ENCODE measurements around the gene LHX8.
"Not testable (repeated sequence)": the region's sequence is repeated elsewhere in the genome, so short reads cannot be mapped to it uniquely, and the experiment has no call there.

The LHX8 gene

GRCh38 chr1:75132812-75133619 lies 1.2 kb upstream of the LHX8 start:
- peak; percentile 69 for DNase-seq

- peak; percentile 85 for DNase-seq
Observed at GRCh38 chr1:75134647-75135572, 722 bp downstream of the LHX8 start.

GRCh38 chr1:75135573-75136194 lies 1.5 kb downstream of the LHX8 start:
- DNase-seq: no peak

GRCh38 chr1:75136195-75136815 lies 2.1 kb downstream of the LHX8 start:
- peak; percentile 84 for DNase-seq

- peak; percentile 37 for DNase-seq
Observed at GRCh38 chr1:75136921-75137641, 2.9 kb downstream of the LHX8 start.

GRCh38 chr1:75152092-75152491 lies 17.9 kb downstream of the LHX8 start:
- no peak for DNase-seq

- DNase-seq: no peak
Observed at GRCh38 chr1:75159154-75159553, 25.0 kb downstream of the LHX8 start.

- no peak for DNase-seq
Observed at GRCh38 chr1:75165264-75165663, 31.1 kb downstream of the LHX8 start.

- no peak for DNase-seq
Observed at GRCh38 chr1:75166821-75167220, 32.6 kb downstream of the LHX8 start.

- DNase-seq: no peak
Observed at GRCh38 chr1:75170011-75170410, 35.8 kb downstream of the LHX8 start.

GRCh38 chr1:75170981-75171380 lies 36.8 kb downstream of the LHX8 start:
- DNase-seq: no peak

- no peak for DNase-seq
Observed at GRCh38 chr1:75171876-75172275, 37.7 kb downstream of the LHX8 start.

GRCh38 chr1:75172556-75172955 lies 38.4 kb downstream of the LHX8 start:
- no peak for DNase-seq

GRCh38 chr1:75174031-75174760 lies 40.0 kb downstream of the LHX8 start:
- DNase-seq: no peak

- not testable (repeated sequence) for DNase-seq
Observed at GRCh38 chr1:75181214-75181955, 47.2 kb downstream of the LHX8 start.

GRCh38 chr1:75188892-75189291 lies 54.7 kb downstream of the LHX8 start:
- DNase-seq: no peak

- no peak for DNase-seq
Observed at GRCh38 chr1:75198163-75198562, 64.0 kb downstream of the LHX8 start.

- no peak for DNase-seq
Observed at GRCh38 chr1:75198761-75199160, 64.6 kb downstream of the LHX8 start.

GRCh38 chr1:75202751-75203150 lies 68.6 kb downstream of the LHX8 start:
- DNase-seq: no peak

- peak; percentile 60 for DNase-seq
Observed at GRCh38 chr1:75203415-75204277, 69.5 kb downstream of the LHX8 start.

Data from retina (tissue), 1 donor.